ENCODE data around the gene TXNRD2. TPM values are rescaled to one million over a fixed set of nuclear protein-coding genes. Genes with fewer than 3 reads are reported as not detected.
"Not testable (repeated sequence)": the region's sequence is repeated elsewhere in the genome, so short reads cannot be mapped to it uniquely, and the experiment has no call there.

TXNRD2 gene
- total RNA-seq, 3 donors from 2014 or later, result 15.4 to 21.6 (median 19.4) TPM

DNA sequence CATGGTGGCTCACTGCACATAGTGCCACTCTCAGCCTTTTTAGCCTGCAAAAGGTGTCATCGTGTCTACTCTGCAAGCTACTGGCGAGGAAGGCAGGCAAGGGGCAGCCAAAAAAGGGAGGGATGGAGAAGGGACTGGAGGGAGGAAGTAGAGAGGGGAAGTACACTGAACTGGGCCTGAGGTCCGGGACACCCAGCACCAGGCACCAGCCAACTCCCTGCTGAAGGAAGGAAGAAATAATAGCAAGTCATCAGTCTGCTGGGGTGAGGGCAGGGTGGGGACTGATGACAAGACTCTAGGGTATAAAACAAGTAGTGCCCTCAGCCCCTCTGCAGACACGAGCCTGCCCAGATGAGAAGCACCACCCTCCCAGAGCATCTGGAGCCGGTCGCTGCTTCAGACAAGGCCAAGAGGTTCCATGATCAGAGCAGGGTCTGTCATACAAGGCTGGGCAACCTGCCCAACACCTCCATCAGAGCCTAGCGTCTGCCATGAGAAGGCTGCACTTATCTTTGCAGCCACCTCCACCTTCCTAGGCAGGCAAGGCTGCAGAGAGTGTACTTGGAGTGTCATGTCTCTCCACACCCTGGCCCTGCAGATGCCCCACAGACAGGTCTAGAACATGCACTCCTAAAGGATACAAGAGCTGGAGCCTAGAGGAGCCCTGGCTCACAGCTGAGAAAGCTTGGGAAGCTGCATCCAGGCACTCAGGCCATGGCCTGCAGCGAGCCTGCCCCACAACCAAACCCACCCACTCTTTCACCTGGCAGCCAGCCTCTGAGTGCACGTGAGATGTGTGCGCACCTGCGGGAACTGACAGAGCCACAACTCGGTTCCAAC is 9.0 kb downstream of the TXNRD2 start:
- no peak for ATAC-seq
- Mint-ChIP-seq H3K4me3 (no peak overlapping the region), H3K4me1 (ENCODE audit: low read depth) (no peaks in the 10 kb centered on the region), H3K9me3 (peaks cover 18% of the 10 kb centered on the region), H3K27me3 (ENCODE audit: low read depth) (no peaks in the 10 kb centered on the region), H3K36me3 (ENCODE audit: insufficient read depth) (peaks cover 33% of the 10 kb centered on the region)
- no peak for DNase-seq

DNA sequence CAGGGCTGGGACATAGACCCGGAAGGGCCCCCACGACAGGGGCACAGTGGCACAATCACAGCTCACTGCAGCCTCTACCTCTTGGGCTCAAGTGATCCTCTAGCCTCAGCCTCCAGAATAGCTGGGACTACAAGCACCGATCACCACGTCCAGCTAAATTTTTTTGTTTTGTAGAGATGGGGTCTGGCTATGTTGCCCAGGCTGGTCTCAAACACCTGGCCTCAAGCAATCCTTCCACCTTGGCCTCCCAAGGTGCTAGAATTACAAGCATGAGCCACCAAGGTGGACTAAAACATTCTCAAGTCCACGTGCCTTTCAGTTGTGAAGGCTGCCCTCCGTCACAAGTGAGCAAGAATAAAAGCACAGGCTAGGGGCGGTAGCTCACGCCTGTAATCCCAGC is 10.1 kb downstream of the TXNRD2 start:
- peaks cover 12% of the 10 kb centered on the region for H3K9me3 Mint-ChIP-seq
- H3K27me3 Mint-ChIP-seq (ENCODE audit: low read depth), result no peaks in the 10 kb centered on the region
- peaks cover 23% of the 10 kb centered on the region for H3K36me3 Mint-ChIP-seq (ENCODE audit: insufficient read depth)
- no peak overlapping the region for H3K4me3 Mint-ChIP-seq
- no peaks in the 10 kb centered on the region for H3K4me1 Mint-ChIP-seq (ENCODE audit: low read depth)
- no peak for ATAC-seq
- no peak for DNase-seq

DNA sequence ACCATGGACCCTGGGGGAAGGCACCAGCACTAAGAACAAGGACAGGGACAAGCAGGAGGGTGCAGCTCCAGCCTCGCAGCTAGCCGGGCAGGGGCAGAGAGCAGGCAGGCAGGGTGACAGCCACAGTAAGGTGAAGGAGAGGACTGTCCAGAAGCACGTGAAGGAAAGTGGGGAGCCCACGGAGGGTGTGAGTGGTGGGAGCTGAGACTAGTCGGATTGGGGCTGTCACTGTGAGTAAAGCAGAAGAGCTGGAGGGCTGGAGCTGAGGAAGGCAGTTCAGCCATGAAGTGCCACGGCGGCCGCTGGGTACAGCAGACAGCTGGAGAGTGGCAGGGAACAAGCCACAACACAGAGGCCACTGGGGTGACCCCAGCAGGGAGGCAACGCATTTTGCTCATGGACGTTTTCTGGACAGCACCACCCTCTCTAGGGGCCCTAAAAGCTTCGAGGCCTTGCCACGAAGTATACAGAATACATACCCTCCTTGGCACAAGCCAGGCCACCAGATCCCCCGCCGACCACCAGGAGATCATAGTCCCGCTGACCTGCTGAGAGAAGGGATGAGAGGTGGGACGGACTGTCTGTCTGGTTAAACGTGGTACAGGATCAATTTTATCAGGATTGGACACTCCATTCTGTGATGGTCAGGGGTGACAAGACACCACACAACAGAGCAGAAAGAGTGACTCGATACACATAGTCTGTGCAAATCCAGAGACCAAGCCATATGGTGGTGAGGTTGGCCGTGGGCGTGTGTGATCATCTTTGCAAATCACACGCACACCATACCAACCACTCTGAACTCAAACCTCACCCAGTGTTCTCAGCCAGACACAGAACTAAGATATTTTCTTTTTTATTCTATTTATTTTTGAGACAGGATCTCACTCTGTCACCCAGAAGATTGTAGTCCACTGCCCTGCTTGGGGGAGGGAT is 10.8 kb downstream of the TXNRD2 start:
- Mint-ChIP-seq H3K9me3 (peaks cover 5% of the 10 kb centered on the region), H3K36me3 (ENCODE audit: insufficient read depth) (peaks cover 16% of the 10 kb centered on the region), H3K4me1 (ENCODE audit: low read depth) (no peaks in the 10 kb centered on the region), H3K4me3 (no peak overlapping the region), H3K27me3 (ENCODE audit: low read depth) (no peaks in the 10 kb centered on the region)
- ATAC-seq (no peak), DNase-seq (no peak)

DNA sequence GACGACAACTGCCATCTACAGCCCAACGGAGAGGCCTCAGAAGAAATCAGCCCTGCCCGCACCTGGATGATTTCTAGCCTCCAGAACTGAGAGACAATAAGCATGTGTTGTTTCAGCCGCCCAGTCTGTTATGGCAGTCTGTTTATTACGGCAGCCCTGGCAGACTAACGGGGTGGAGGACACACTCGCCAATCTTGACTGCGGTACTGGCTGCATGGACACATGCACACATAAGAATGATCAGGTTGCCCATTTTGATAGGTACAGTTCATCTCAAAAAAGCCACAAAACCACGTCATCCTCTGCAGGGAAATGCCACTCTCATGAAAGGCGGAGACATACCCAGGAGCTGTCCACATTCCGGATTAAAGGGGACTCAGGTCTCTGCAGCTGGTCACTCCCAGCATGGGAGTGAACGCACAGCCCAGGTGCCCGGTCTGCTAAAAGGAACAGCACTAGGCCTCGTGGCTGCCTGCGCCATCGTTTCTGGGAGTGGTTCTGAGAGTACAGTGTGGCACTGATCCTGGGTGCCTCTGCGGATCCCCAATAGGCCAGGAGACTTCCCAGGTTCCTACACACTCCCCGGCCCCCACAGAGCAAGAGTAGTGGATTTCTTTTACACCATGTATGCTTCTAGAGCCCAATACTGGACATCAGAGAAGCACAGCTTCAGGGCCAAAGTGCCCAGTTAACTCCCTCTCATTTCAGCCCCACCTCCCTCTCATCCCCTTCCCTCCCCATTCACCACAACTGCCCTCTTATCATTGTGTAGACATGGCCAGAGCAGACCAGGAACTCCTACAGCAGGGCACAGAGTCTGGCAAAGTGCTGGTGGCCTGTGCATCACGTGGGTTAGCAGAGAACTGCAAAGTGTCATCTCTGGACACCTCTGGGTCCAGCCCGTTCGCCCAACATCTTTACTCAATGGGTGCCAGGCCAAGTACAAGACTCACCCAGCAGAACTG is 11.8 kb downstream of the TXNRD2 start:
- no peaks in the 10 kb centered on the region for H3K4me1 Mint-ChIP-seq (ENCODE audit: low read depth)
- H3K36me3 Mint-ChIP-seq (ENCODE audit: insufficient read depth), result peaks cover 9% of the 10 kb centered on the region
- DNase-seq (no peak), ATAC-seq (no peak)
- no peaks in the 10 kb centered on the region for H3K27me3 Mint-ChIP-seq (ENCODE audit: low read depth)
- no peak overlapping the region for H3K4me3 Mint-ChIP-seq
- no peaks in the 10 kb centered on the region for H3K9me3 Mint-ChIP-seq

DNA sequence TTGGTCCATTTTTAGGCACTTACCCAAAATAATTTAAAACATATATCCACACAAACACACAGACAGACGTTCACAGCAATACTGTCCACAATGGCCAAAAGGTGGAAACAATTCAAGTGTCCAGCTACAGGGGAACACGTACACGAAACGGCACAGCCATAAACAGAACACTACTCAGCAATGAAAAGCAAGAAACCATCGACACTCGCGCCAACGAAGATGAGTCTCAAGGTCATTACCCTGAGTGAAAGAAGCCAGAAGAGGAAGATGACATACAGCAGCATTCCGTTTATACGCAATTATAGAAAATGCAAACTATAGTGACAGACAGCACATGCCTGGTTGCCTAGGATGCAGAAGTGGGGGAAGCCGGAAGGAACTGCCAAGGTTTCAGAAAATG is 13.4 kb downstream of the TXNRD2 start:
- no peaks in the 10 kb centered on the region for H3K27me3 Mint-ChIP-seq (ENCODE audit: low read depth)
- DNase-seq, result no peak
- peaks cover 15% of the 10 kb centered on the region for H3K36me3 Mint-ChIP-seq (ENCODE audit: insufficient read depth)
- H3K4me3 Mint-ChIP-seq, result no peak overlapping the region
- H3K9me3 Mint-ChIP-seq, result no peaks in the 10 kb centered on the region
- H3K4me1 Mint-ChIP-seq (ENCODE audit: low read depth), result no peaks in the 10 kb centered on the region
- no peak for ATAC-seq

DNA sequence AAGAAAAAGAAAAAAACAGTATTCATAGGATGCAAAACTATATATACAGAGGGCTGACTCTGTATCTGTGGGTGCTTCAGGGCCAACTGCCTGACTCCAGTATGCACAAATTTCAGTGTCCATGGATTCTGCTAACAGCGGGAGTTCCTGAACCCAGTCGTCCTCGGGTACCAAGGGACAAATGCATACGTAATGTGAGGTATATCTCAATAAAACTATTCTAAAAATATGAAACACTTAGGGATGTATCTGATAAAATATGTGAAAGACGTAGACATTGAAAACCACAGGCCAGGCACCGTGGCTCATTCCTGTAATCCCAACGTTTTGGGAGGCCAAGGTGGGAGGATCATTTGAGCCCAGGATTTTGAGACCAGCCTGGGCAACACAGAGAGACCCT is 13.9 kb downstream of the TXNRD2 start:
- Mint-ChIP-seq H3K27me3 (ENCODE audit: low read depth) (no peaks in the 10 kb centered on the region), H3K4me1 (ENCODE audit: low read depth) (no peaks in the 10 kb centered on the region), H3K4me3 (no peak overlapping the region), H3K36me3 (ENCODE audit: insufficient read depth) (peaks cover 15% of the 10 kb centered on the region), H3K9me3 (no peaks in the 10 kb centered on the region)
- DNase-seq, result no peak
- ATAC-seq, result no peak

DNA sequence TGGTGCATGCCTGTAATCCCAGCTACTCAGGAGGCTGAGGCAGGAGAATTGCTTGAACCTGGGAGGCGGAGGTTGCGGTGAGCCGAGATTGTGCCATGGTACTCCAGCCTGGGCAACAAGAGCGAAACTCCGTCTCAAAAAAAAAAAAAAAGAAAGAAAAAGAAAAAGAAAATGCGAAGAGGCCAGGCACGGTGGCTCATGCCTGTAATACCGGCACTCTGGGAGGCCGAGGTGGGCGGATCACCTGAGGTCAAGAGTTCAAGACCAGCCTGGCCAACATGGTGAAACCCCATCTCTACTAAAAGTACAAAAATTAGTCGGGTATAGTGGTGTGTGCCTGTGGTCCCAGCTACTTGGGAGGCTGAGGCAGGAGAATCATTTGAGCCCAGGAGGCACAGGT is 15.6 kb downstream of the TXNRD2 start:
- ATAC-seq; H3K27me3 Mint-ChIP-seq (ENCODE audit: low read depth); DNase-seq; H3K4me1 Mint-ChIP-seq (ENCODE audit: low read depth); H3K9me3 Mint-ChIP-seq; H3K4me3 Mint-ChIP-seq: not testable (repeated sequence)
- H3K36me3 Mint-ChIP-seq (ENCODE audit: insufficient read depth), result peaks cover 15% of the 10 kb centered on the region

DNA sequence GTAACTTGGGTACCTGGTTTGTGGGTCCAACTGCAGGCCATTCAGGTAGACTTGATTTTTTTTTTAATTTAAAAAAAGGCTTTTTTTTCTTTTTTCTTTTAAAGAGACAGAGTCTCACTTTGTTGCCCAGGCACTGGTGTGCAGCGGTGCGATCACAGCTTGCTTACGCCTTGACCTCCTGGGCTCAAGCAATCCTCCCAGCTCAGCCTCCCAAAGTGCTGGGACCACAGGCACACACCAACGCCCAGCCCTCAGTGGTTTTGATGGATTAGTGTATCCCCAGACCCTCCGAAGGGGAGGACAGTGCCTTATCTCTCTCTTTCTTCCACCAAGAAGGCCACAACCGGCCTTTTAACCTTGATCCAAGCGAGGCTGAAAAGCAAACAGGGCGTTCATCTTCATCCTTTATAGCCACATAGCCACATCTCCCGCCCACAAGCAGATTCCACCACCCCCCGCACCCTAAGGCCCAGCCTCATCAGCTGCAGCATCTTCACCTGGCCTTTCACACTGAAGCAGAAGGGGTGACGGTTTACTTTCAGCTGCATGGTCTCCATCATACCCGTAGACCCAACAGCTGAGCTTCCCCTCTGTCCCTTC is 17.6 kb downstream of the TXNRD2 start:
- Mint-ChIP-seq H3K9me3 (no peaks in the 10 kb centered on the region), H3K27me3 (ENCODE audit: low read depth) (no peaks in the 10 kb centered on the region), H3K4me1 (ENCODE audit: low read depth) (no peaks in the 10 kb centered on the region), H3K36me3 (ENCODE audit: insufficient read depth) (peaks cover 10% of the 10 kb centered on the region), H3K4me3 (no peak overlapping the region)
- ATAC-seq, result no peak
- DNase-seq, result no peak

DNA sequence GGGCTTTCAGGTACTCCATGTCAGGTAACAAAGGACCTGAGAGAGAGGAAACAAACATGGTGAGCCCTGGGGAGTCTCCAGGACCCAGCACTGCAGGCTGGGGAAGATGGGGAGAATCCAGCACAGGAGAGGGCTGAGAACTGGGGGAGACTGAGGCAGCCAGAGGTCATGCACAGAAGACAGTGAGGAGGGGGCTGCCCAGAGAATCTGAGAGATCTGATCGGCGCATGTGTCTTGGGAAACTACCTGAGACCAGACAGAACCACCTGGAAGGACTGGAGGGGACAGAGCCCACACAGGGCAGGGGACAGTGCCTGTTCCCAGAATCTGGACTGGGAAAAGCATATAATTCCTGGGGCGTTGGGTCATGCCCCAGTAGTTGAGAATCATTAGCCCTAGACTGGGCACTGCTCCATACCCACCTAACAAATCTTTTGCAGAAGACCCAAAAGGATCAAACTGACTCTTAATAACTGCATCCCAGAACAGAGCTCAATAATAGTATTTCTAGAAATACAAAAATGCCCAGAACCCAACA is 20.0 kb downstream of the TXNRD2 start:
- H3K4me1 Mint-ChIP-seq (ENCODE audit: low read depth), result no peaks in the 10 kb centered on the region
- H3K27me3 Mint-ChIP-seq (ENCODE audit: low read depth), result no peaks in the 10 kb centered on the region
- no peak for ATAC-seq
- DNase-seq, result no peak
- no peak overlapping the region for H3K4me3 Mint-ChIP-seq
- H3K36me3 Mint-ChIP-seq (ENCODE audit: insufficient read depth), result peaks cover 11% of the 10 kb centered on the region
- no peaks in the 10 kb centered on the region for H3K9me3 Mint-ChIP-seq

DNA sequence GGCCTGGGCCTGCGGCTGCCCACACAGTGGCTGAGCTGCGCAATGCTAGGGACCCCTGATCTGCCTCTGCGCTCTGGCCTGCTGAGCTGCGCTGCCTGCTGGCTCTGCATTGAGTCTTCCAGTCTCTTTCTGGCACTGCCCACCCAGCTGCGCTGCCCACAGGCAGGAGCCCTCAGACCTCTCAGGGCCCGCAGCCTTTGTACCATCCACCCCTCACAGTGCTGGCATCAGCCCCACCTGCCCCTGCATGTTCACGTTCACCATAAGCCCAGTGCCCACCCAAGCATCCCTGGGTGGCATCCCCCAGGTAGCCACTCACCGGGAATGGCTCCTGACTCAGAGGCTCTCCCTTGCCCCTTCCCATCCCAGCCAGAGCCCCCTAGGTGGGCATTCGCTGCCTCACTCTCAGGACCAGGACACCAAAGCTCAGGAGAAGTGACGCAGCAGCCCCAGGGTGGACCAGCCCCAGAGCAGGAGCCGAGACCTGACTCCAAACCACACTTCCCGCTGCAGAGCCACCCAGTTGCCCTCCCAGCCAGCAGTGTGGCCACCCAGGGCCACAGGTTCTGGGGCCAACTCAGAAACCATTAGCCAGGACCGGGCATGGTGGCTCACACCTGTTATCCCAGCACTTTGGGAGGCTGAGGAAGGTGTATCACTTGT is 21.8 kb downstream of the TXNRD2 start:
- Mint-ChIP-seq H3K4me1 (ENCODE audit: low read depth) (no peaks in the 10 kb centered on the region), H3K9me3 (no peaks in the 10 kb centered on the region), H3K36me3 (ENCODE audit: insufficient read depth) (peaks cover 16% of the 10 kb centered on the region), H3K27me3 (ENCODE audit: low read depth) (no peaks in the 10 kb centered on the region), H3K4me3 (no peak overlapping the region)
- DNase-seq, result no peak
- ATAC-seq, result no peak

DNA sequence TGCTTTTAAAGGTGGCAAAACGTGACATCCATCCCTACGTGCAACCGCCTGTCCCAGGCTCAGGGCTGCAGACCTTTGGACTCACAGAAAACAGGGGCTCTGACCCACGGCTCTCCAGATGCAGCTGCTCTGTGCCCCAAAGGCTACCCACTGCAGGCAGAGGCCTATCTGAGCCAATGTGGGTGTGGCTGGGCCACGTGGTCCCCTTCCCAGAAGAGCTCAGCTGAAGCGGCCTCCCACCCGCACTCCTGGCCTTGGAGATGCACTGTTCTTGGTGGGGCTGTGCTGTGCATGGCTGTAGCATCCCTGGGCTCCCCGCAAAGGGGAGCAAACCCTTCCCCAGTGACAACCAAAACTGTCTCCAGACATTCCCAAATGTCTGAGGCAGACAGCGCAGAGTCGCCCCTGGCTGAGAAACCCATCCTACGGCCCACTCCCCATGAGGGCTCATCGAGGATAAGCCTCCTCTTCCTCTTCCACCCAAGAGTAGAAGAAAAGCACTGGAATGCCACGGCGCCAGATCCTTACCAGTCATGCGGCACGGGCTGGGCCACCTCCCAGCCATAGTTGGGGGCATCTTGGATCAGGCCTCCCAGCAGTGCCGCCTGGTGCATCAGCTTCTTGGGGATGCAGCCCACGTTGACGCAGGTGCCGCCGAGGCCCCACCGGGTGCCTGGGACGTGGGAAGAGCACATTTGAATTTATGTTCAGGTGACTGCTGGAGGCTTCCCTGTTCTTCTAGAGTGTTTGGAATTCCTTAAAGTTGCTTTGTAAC is 23.1 kb downstream of the TXNRD2 start:
- DNase-seq (no peak), ATAC-seq (no peak)
- H3K4me1 Mint-ChIP-seq (ENCODE audit: low read depth), result no peaks in the 10 kb centered on the region
- H3K27me3 Mint-ChIP-seq (ENCODE audit: low read depth), result no peaks in the 10 kb centered on the region
- H3K36me3 Mint-ChIP-seq (ENCODE audit: insufficient read depth), result peaks cover 23% of the 10 kb centered on the region
- H3K4me3 Mint-ChIP-seq, result no peak overlapping the region
- H3K9me3 Mint-ChIP-seq, result no peaks in the 10 kb centered on the region

DNA sequence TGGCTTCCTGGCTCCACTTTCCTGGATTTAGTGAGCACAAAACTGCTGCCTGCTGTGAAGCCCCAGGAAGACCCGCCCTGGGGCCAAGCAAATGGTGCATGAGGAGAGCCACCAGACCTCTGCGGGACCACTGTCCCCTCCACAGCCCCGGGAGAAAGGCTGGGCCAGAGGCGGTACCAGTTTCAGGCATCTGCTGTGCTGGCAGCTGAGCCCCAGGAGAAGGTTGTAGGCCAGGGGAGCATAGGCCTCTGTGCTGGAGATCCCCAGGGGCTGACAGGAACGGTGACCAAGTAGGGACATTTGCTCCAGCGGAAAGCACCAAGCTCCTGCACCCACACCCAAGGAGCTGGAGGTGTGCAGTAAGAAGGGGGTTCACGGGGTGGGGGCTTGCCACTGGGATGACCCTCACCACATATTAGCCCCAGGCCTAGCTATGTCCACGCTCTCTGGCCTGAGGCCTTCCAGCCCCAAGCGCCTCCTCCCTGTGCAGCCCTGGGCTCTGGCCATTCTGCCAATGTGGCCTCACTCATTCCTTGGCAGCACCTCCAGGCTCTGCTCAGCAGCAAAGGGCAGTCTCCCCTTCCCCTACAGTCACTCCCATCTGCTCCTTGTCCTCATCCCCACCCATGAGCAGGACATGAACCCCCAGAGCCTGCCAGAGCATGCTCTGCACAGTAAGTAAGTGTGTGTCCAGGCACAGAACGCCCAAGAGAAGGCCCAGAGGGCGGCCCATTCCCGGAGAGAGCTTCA is 24.1 kb downstream of the TXNRD2 start:
- no peaks in the 10 kb centered on the region for H3K27me3 Mint-ChIP-seq (ENCODE audit: low read depth)
- H3K9me3 Mint-ChIP-seq, result no peaks in the 10 kb centered on the region
- ATAC-seq (no peak), DNase-seq (no peak)
- H3K4me3 Mint-ChIP-seq, result no peak overlapping the region
- H3K4me1 Mint-ChIP-seq (ENCODE audit: low read depth), result no peaks in the 10 kb centered on the region
- H3K36me3 Mint-ChIP-seq (ENCODE audit: insufficient read depth), result peaks cover 27% of the 10 kb centered on the region
